Kidney capillary endothelial cell (primary cell): Measurements from ENCODE around the gene SEPTIN5.
"Not testable (repeated sequence)": the region's sequence is repeated elsewhere in the genome, so short reads cannot be mapped to it uniquely, and the experiment has no call there.

Experiments
- DNase-seq: peaks from one replicate; pipeline ENCODE4 v3.0.0-alpha.2; 2018; ENCODE audit warnings: low spot score

The SEPTIN5 gene

DNA sequence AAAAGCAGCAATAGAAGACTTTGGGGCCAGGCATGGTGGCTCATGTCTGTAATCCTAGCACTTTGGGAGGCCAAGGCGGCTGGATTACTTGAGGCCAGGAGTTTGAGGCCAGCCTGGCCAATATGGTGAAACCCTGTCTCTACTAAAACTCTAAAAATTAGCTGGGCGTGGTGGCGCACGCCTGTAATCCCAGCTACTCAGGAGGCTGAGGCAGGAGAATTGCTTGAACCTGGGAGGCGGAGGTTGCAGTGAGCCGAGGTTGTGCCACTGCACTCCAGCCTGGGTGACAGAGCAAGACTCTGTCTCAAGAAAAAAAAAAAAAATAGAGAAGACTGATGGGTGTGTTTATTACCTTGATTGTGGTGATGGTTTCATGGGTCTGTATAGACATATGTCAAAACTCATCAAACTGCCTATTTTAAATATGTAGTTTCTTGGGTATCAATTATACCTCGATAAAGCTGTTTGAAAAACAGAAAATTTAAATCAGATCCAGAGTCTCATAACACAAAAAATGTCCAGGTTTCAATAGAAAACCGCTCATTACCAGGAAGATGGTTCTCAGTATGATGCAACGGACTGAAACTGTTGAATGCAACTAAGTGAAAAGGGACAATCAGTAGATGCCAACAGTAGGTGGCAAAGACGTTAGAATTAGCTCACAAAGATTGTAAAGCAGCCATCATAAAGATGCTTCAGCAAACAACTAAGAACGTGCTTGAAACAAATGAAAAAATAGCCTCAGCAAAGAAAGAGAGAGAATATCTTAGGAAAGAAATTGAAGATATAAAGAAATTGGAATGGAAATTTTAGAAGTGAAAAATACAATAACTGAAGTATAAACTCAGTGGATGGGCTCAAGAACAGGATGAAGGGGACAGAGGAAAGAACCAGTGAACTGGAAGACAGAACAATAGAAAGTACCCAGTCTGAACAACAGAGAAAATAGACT, 33.1 kb upstream of the SEPTIN5 start:
- no peak for DNase-seq

DNA sequence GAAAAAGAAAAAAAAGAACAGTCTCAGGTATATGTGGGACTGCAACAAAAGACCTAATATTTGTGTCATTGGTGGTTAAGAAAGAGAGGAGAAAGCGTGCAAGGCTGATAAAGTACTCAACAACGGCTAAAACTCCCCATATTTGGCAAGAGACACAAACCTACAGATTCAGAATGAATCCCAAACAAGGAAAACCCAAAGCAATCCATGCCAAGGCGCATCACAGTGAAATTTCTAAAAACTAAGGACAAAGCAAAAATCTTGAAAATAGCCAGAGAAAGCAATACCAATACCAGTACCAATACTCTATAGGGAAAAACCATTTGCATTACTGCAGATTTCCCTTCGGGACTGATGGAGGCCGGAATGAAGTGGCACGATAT, 32.4 kb upstream of the SEPTIN5 start:
- no peak for DNase-seq

DNA sequence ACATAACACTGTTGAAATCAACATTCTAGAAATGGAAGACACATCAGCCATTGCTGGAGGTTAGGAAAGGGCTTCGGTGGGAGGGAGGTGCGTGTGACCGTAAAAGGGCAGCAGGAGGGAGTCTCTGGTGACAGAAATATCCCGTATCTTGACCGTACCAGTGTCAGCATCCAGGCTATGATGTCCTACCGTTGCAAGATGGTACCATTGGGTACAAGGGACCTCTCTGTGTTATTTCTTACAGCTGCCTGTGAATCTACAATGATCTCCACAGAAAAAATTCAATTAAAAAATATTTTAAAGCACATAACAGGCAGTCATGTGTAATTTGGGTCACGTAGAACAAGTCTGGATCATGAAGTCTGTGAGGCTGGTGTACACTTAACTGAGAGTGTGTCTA, 27.4 kb upstream of the SEPTIN5 start:
- DNase-seq: no peak

DNA sequence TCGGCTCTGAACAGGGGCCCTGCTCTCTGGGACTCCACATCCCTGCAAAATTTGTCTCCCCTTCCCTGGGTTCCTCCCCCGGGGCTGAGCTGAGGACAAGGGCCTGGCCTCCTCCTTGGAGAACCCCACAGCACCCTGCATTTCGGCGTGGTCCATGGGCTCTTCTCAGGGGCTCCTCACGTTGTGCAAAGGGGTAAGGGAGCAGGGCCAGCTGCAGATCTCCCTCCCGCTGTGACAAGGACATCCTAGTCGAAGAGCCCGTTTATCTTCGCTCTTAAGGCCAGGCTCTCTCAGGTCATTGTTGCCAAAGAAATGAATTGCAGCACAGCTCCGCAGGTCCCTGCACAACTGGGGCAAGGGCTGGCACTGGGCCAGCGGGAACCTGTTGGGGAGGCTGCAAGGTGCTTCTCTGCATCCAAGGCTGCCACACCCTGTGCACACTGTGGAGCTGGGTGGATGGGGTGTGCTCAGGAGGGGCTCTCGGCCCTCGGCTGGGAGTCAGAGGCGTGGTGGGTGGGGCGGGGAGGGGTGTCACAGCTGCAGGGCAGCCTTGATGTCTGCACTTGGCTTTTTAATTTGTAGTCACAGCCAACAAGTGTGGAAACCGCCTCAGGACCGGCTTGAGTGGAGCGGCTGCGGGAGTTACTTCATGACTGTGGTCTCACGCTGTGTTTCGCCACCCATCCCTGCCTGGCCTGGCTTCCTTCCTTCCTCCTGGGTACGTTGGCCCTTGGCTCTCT, 26.6 kb upstream of the SEPTIN5 start:
- no peak for DNase-seq

DNA sequence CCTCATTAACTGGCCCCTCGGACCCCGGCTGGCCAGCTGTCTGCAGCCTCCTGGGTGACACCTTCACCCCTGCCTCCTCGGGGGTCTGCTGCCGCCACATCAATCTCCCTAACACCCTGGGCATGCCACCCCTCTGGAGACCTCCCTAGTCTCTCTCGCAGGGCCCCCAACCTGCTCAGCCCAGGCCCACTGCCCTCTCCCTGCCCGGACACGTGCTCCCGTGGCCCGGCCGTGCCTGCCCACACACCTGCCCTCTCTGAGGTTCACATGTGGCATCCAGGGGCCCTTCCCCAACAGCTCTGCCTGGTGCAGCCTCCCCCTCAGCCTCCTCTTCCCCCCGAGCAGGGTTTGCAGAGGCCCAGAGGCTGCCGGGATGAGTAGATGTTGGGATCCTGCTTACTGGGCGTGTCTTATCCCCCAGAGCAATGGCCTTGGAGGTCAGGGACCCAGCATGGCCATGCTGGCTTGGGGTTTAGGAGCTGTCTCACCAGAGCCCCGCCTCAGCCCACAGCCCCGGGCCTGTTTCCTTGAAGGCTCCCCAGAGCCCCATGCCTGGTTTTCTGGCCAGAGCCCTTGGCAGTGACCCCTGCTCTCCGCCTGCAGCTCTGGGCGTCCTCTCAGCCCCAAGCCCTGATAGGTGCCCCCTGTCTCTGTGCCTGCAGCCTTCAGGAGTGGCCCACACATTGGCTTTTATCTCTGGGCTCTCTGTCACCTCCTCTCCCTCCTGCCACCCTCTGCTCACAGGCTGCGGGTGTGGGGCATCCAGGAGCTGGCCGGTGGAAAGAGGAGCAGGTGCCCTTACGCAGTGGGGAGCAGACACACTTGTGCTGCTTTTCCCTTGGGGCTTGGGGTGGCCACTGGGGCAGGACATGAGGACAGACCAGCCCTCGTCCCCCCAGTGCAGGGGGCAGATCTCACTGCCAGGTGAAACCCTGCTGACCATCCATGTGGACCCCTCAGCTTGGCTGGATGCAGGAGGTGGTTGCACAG, 25.7 kb upstream of the SEPTIN5 start:
- no peak for DNase-seq

DNA sequence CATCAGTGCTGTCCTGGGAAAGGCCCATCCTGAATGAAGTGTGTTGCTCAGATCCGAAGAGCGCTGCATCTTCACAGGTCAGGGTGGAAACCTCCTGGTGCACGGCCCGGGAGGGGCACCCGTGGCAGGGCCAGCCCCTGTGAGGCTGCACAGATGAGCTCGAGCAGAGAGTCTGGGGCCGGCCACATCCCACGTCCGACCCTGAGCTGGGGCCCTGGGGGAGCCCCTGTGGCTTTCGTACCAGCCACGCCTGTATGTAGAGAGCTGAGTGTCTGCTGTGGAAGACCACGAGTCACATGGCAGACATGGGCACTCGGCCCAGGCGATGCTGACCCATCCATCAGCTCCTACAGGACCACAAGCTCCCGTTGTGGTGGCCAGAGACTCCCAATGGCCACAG, 24.9 kb upstream of the SEPTIN5 start:
- DNase-seq: no peak

DNA sequence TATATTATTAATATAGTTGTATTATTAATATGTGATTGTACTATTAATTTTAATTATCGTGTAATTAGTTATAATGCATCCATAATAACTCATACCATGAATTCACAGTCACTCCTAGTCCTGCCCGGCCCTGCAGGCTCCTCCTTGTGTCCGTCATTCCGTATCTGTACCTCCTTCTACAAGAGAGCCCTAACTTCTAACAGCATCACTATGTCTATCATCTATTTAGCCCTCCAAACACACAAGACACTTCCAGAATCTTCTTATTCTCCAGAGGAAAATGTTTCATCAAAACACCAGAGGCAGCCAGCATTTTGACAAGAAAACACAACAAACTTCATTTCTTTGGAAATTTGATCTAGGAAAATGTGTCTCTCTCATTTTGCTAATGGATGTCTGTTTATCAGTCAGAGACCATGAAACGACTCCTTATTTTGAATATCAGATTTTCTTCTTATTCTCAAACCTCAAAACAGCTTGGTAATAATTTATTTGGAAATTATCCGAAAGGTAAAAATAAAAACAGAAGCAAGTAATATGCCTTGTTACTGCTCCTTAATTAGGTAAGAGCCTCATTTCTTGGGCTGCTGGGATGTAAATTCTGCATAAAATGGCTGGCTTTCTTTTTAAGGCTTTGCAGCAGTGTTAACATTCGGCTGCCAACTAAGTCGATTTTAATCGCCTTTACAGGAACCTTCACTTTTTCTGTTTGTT, 23.1 kb upstream of the SEPTIN5 start:
- DNase-seq: no peak

DNA sequence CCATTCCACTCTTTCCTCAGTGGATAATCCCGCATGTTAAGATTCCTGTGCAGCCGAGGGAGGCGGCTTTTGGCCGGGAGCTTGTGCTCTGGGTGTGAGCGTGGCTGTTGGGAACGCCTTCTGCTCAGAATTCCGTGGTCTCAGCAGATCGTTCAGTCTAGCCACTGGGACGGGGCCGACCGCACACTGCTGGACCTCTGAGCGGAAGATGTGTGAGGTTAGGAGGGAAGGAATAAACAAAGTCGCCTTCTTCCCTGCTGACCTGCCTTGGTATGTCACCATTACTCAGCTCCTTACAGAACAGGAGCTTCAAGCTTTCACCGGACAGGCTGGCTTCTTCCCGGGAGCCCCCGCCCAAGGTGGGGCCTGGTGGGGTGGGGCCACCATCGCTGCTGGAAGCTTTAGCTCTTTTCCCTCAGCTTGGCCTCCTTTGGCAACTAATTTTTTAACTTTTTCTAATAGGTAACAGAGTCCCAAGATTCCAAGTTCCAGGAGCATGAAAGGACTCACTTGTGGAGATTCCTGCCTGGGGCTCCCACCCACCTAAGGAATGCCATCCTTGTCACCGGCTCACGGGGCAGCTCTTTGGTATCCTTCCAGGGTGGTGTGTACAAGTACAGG, 22.5 kb upstream of the SEPTIN5 start:
- no peak for DNase-seq

DNA sequence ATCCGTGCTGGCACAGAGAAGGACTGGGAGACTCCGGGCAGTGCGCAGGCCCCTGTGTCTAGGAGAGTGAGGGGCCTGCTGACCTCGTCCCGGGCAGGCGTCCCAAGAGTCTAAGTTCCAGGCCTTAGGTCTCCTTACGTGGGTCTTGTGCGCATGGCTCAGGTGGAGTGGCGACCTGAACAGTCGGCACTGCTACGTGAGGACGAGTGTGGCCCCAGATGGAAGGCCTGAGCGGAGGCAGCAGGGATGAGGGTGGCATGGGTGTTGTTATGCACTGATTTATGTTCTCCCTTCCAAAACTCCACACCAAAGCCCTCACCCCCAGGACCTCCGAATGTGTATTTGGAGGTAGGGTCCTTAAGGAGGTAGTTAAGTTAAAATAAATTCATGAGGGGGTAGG, 20.7 kb upstream of the SEPTIN5 start:
- DNase-seq: no peak

DNA sequence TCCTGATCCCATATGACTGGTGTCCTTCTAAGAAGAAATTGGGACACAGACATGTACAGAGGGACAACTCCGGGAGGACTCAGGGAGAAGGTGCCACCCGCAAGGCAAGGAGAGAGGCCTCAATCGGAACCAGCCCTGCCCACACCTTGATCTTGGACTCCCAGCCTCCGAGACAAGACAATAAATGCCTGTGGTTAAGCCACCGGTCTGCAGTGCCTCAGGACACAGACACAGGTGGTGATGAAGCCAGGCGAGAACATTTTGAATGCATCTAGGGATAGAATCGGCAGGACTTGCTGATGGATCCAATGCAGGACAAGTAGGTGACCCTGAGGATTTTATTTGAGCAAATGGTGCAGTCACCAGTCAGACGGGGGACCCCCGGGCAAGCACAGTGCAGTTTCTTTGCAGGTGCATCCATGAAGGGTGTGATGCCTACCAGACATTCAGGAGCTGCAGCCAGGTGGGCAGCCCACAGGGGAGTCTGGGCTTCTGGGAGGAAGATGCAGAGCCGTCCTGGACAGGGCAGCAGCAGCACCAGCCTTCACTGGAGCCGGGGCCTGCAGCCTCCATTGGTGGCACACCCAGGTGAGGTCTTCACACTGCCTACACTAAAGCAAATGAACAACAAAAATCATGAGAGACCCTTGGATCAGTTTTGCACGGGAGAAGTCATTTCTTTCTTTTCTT, 20.2 kb upstream of the SEPTIN5 start:
- no peak for DNase-seq

DNA sequence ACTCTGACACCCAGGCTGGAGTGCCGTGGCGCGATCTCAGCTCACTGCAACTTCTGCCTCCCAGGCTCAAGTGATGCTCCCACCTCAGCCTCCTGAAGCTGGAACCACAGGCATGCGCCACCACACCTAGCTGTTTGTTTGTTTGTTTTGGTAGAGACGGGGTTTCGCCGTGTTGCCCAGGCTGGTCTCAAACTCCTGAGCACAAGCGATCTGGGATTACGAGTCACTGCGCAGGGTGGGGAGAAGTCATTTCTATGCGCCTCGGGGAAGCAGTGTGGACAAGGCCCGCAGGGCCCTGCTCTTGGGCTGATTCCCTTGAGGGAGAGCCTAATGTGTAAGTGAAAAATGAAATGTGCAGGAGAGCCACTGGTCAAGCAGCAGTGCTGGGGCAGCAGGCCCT, 19.6 kb upstream of the SEPTIN5 start:
- DNase-seq: no peak

DNA sequence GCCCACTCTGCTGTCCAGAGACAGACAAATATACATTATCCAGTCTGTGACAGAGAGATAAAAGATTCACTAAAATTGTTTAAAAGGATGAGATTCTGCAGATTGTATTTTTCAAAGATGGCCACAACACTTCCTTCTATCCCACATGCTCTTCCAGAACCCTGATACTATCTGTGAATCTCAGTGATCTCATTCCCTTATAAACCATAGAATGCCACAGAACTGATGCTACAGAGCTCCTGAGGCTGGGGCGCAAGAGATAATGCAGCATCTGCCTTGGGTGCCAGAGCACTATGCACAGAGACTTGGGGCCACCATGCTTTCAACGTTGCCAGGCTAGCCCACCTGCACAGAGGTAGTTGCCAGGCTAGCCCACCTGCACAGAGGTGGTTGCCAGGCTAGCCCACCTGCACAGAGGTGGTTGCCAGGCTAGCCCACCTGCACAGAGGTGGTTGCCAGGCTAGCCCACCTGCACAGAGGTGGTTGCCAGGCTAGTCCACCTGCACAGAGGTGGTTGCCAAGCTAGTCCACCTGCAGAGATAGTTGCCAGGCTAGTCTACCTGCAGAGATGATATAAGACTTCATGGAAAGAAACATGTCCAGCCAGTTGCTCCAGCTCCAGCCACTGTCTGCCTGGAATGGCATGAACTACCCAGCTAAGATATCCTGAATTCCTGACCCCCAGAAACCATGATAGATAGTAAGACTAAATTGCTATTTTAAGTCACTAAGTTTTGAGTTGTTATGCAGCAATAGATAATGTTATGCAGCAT, 17.6 kb upstream of the SEPTIN5 start:
- DNase-seq: no peak

DNA sequence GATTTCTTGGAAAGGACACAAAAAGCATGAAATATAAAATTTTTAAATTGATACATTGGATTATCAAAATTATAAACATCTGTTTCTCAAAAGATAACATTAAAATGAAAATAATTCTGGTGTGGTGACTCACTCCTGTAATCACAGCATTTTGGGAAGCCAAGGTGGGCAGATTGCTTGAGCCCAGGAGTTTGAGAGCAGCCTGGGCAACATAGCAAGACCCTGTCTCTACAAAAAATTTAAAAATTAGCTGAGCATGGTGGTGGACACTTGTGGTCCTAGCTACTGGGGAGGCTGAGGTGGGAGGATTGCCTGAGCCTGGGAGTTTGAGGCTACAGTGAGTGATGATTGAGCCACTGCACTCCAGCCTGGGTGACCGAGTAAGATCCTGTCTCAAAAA, 16.4 kb upstream of the SEPTIN5 start:
- not testable (repeated sequence) for DNase-seq

DNA sequence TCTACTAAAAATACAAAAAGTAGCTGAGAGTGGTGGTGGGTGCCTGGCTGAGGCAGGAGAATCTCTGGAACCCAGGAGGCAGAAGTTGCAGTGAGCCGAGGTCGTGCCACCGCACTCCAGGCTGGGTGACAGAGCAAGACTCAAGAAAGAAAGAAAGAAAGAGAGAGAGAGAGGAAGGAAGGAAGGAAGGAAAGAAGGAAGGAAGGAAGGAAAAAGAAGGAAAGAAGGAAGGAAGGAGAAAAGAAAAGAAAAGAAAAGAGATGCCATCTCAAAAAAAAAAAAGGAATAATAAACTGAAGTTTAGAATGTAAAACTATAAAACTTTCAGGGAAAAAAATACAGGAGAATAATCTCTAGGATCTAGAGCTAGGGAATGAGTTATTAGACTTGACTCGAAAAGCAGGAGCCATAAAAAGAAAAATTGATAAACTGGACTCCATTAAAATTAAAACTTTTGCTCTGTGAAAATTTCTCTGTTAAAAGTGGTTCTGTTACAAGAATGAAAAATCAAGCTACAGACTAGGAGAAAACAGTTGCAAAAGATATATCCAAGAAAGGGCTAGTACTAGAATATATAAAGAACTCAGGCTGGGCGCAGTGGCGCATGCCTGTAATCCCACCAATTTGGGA, 13.4 kb upstream of the SEPTIN5 start:
- DNase-seq: no peak

DNA sequence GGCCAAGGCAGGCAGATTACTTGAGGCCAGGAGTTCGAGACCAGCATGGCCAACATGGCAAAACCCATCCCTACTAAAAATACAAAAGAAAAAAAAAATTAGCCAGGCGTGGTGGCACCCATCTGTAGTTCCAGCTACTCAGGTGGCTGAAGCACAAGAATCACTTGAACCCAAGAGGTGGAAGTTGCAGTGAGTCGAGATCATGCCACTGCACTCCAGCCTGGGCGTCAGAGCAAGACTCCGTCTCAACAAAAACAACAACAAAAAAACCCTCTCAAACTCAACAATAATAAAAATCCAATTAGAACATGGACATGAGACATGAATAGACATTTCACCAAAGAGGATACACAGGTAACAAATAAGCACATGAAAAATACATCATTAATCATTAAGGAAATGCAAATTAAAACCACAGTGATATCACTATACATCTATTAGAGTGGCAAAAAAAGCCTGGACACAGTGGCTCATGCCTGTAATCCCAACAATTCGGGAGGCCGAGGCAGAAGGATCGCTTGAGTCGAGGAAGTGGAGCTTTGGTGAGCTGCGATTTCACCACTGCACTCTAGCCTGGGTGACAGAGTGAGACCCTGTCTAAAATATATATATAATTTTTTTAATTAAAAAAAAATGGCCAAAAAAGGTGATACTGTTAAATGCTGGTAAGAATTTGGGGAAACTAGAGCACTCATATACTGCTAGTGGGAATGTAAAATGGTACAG, 12.7 kb upstream of the SEPTIN5 start:
- DNase-seq: no peak

DNA sequence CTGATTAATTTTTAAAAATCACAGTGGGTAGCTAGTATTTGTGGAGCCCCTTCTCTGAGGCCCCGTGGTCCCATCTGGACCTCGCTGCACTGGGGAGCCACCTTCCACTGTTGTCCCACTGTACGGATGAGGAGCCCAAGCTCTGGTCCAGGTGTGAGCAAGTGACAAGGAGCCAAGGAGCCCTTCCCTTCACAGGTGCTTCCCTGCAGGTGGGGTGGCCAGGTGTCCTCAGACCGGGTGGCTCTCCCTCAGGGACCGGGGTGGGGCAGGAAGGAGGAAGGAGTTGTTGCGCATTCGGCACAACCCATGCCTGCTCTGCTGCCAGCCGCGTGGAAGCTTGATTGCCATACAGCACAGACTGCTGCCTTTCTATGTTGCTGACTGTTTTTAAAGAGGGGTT, 10.4 kb upstream of the SEPTIN5 start:
- no peak for DNase-seq

DNA sequence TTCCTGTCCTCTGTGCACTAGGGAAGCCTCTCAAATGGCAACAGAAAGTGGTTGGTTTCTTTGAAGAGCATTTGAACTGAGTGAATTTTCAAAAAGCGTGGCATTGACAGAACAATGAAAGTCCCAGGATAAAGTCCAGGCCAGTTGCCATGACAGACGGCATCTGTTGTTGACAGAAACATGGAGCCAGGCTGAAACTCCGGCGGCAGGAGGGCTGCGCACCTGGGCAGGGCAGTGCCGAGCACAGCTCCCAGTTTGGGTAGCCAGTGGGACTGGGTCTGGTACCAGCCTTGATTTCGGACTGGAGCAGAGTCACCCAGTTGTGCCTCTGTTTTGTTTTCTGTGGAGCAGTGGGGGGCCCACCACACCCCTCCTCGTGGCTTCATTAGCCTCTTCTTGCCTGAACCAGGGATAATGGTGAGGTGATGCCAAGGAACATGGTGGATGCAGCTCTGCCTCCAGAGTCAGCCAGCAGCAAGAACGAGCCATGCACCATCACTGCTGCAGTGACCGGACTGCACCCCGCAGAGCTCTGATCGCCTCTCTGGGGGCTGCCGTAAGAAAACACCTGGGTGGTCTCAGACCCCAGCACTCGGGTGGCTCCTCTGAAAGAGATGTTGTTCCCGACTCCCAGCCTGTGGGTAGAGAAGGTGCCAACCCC, 9.8 kb upstream of the SEPTIN5 start:
- no peak for DNase-seq
